CD4-positive, alpha-beta T cell (primary cell): ENCODE results near the gene CATSPER4. TPM values are rescaled to one million over a fixed set of nuclear protein-coding genes. Genes with fewer than 3 reads are reported as not detected.

ENCODE experiments used
- ATAC-seq: fragments of 200-7000 bp; cut with Tn5 transposase; one replicate; pipeline ENCODE4 v1.10.0; 2022; ENCODE audit warnings: mild to moderate bottlenecking; ENCODE audit not compliant: poor library complexity
- CTCF ChIA-PET: fragments of 350-600 bp; sonication (Branson Sonifier 250); formaldehyde crosslinking; loops from one replicate; lab custom pipeline; 2021; ENCODE audit warnings: antibody characterized with exemption, inconsistent platforms; lab: Charles Lee
- POLR2A ChIA-PET: fragments of 350-600 bp; sonication (Branson Sonifier 250); formaldehyde crosslinking; loops from one replicate; lab custom pipeline; 2021; ENCODE audit warnings: antibody characterized with exemption, inconsistent platforms; lab: Charles Lee
- DNase-seq, 14 experiments: peaks; one replicate each; pipeline ENCODE4 v3.0.0-alpha.2; 2013 to 2020; ENCODE audit warnings: mixed read lengths in 2 of 14
- H3K27ac ChIP-seq, 2 donors: one replicate each; pipeline versions ENCODE4 v1.5.1 to v1.7.0; 2013; ENCODE audit warnings: low read length in 2 of 2, low read depth in 1 of 2, mild to moderate bottlenecking in 1 of 2
- H3K27me3 ChIP-seq, 2 experiments: 1 replicate in 1 of 2; 2 replicates in 1 of 2; pipeline versions ENCODE4 v1.6.1 to v1.7.0; 2013; ENCODE audit warnings: low read length in 2 of 2, control low read depth in 1 of 2, mild to moderate bottlenecking in 1 of 2, moderate library complexity in 1 of 2; ENCODE audit not compliant: insufficient read depth in 2 of 2, control insufficient read depth in 1 of 2
- H3K36me3 ChIP-seq: one replicate; pipeline ENCODE4 v1.6.1; 2013; ENCODE audit warnings: low read length, control low read depth; ENCODE audit not compliant: insufficient read depth
- H3K4me1 ChIP-seq: one replicate; pipeline ENCODE4 v1.6.1; 2013; ENCODE audit warnings: low read length, control low read depth; ENCODE audit not compliant: insufficient read depth
- H3K4me3 ChIP-seq: one replicate; pipeline ENCODE4 v1.5.1; 2013; ENCODE audit warnings: mild to moderate bottlenecking, low read length, moderate library complexity
- H3K9me3 ChIP-seq, 2 experiments: 1 replicate in 1 of 2; 2 replicates in 1 of 2; pipeline versions ENCODE4 v1.6.1 to v1.7.0; 2013; ENCODE audit warnings: low read length in 2 of 2, mild to moderate bottlenecking in 2 of 2, control low read depth in 1 of 2, moderate library complexity in 1 of 2; ENCODE audit not compliant: control insufficient read depth in 1 of 2, insufficient read depth in 1 of 2
- H3K27ac Mint-ChIP-seq: one replicate; pipeline ENCODE4 v1.8.0; 2020; ENCODE audit warnings: mixed read lengths
- H3K27me3 Mint-ChIP-seq: one replicate; pipeline ENCODE4 v1.8.0; 2021; ENCODE audit warnings: mixed read lengths
- H3K36me3 Mint-ChIP-seq: one replicate; pipeline ENCODE4 v1.8.0; 2021; ENCODE audit warnings: low read depth, mixed read lengths
- H3K4me1 Mint-ChIP-seq: one replicate; pipeline ENCODE4 v1.8.0; 2021; ENCODE audit warnings: low read depth, mixed read lengths
- H3K4me3 Mint-ChIP-seq: one replicate; pipeline ENCODE4 v1.8.0; 2020; ENCODE audit warnings: mild to moderate bottlenecking, mixed read lengths
- H3K9me3 Mint-ChIP-seq: one replicate; pipeline ENCODE4 v1.8.0; 2020; ENCODE audit warnings: mixed read lengths
- intact Hi-C, 2 experiments: fragments of 100-400 bp; cut with DNase I in 1 of 2; cut with micrococcal nuclease in 1 of 2; formaldehyde crosslinking; loops; one replicate each; pipeline versions ENCODE4 v1.15.1 to v1.9.0; 2023 to 2025; cut with DNase I, micrococcal nuclease
- total RNA-seq, 174 experiments: library from RNA in 2 of 174; stranded (reverse) in 2 of 174; gene quantifications; one replicate each; pipeline ENCODE4 v1.2.3 and lab custom pipeline; 2021 to 2026
- TF ChIP-seq, protein P1 (sequence below): fragments of 200-600 bp; IDR thresholded peaks from one replicate; pipeline ENCODE4 v1.8.0; 2022; ENCODE audit warnings: antibody characterized with exemption, mild to moderate bottlenecking

The CATSPER4 gene
- total RNA-seq, 2 experiments from 2014 or later: not detected

GRCh38 chr1:26233903-26234643, 43.7 kb downstream of the CATSPER4 start, which contains the start of gene CEP85:
Gene CEP85, plus strand, starts transcription at chr1:26234200. Its CDS starts 5,584 bp downstream, at chr1:26239784.
- Histone ChIP-seq H3K36me3 (no peaks in the 10 kb centered on the region), H3K27me3 (no peaks in the 10 kb centered on the region), H3K4me1 (peaks cover 21% of the 10 kb centered on the region), H3K27ac (peak within 1 kb of the TSS; percentile 83 to 88), H3K4me3 (peak within 1 kb of the TSS; percentile 77), H3K9me3 (no peaks in the 10 kb centered on the region)
- ATAC-seq: peak; percentile 89
- CTCF ChIA-PET: interaction anchor here (0.6 to 3.7 kb wide), 51 partner anchors 9 to 414 kb away, joined by 3 to 50 read pairs (median 5); partner anchors contain the start of genes C1orf232, CATSPER4, CD52 and DHDDS
- Mint-ChIP-seq H3K27ac (peak within 1 kb of the TSS; percentile 95), H3K36me3 (peaks cover 9% of the 10 kb centered on the region), H3K9me3 (no peaks in the 10 kb centered on the region), H3K4me3 (peak within 1 kb of the TSS; percentile 98), H3K27me3 (no peaks in the 10 kb centered on the region), H3K4me1 (peaks cover 39% of the 10 kb centered on the region)
- intact Hi-C loops: loop anchor here (1.0 to 5.0 kb wide), 3 partner anchors 65 to 127 kb away; partner anchors contain the start of genes ZNF593 (in 2 of the 2) and C1orf232 (in 1 of the 2)
- peak; percentile 97 to 100 (median 99) for DNase-seq
- TF ChIP-seq, protein P1, sequence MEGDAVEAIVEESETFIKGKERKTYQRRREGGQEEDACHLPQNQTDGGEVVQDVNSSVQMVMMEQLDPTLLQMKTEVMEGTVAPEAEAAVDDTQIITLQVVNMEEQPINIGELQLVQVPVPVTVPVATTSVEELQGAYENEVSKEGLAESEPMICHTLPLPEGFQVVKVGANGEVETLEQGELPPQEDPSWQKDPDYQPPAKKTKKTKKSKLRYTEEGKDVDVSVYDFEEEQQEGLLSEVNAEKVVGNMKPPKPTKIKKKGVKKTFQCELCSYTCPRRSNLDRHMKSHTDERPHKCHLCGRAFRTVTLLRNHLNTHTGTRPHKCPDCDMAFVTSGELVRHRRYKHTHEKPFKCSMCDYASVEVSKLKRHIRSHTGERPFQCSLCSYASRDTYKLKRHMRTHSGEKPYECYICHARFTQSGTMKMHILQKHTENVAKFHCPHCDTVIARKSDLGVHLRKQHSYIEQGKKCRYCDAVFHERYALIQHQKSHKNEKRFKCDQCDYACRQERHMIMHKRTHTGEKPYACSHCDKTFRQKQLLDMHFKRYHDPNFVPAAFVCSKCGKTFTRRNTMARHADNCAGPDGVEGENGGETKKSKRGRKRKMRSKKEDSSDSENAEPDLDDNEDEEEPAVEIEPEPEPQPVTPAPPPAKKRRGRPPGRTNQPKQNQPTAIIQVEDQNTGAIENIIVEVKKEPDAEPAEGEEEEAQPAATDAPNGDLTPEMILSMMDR: peak; percentile 85
- POLR2A ChIA-PET: interaction anchor here (0.6 to 2.4 kb wide), 37 partner anchors 12 to 1002 kb away, joined by 3 to 36 read pairs (median 4); partner anchors contain the start of genes CD52, CNKSR1, DHDDS and HMGN2

- Histone ChIP-seq H3K9me3 (no peaks in the 10 kb centered on the region), H3K27ac (peak overlapping the region; percentile 83 to 88), H3K36me3 (peaks cover under 1% of the 10 kb centered on the region), H3K4me1 (peaks cover 21% of the 10 kb centered on the region), H3K4me3 (peak overlapping the region; percentile 77), H3K27me3 (no peaks in the 10 kb centered on the region)
- peaks cover 39% of the 10 kb centered on the region for H3K4me1 Mint-ChIP-seq
- peak overlapping the region; percentile 98 for H3K4me3 Mint-ChIP-seq
- H3K27me3 Mint-ChIP-seq: no peaks in the 10 kb centered on the region
- H3K27ac Mint-ChIP-seq: peak overlapping the region; percentile 95
- ChIA-PET CTCF (interaction anchor here (0.6 to 3.7 kb wide), 43 partner anchors 12 to 415 kb away, joined by 3 to 50 read pairs (median 6); partner anchors contain the start of genes C1orf232, CATSPER4, CD52 and DHDDS), POLR2A (interaction anchor here (0.7 to 2.4 kb wide), 30 partner anchors 11 to 599 kb away, joined by 3 to 36 read pairs (median 5); partner anchors contain the start of genes CD52, CNKSR1, DHDDS and HMGN2)
- DNase-seq (peak in 8 of 14 experiments; percentile 1 to 54 (median 20)), ATAC-seq (no peak)
- no peaks in the 10 kb centered on the region for H3K9me3 Mint-ChIP-seq
- TF ChIP-seq, protein P1: no peak
- intact Hi-C loops: loop anchor here (2.0 to 5.0 kb wide), 3 partner anchors 42 to 128 kb away; partner anchors contain the start of genes C1orf232 (in 1 of the 2) and ZNF593 (in 1 of the 2)
- peaks cover 14% of the 10 kb centered on the region for H3K36me3 Mint-ChIP-seq
These were observed 44.4 kb downstream of the CATSPER4 start for GRCh38 chr1:26234644-26235370.
